ENCODE data around the gene VPS33B. TPM values are rescaled to one million over a fixed set of nuclear protein-coding genes. Genes with fewer than 3 reads are reported as not detected.

Gene VPS33B
- total and polyA plus RNA-seq, 2 of the 13 experiments (the other 11 are each of a cell fraction or from before 2014, with no cell fraction given), result 15.8 to 16.5 TPM

DNA sequence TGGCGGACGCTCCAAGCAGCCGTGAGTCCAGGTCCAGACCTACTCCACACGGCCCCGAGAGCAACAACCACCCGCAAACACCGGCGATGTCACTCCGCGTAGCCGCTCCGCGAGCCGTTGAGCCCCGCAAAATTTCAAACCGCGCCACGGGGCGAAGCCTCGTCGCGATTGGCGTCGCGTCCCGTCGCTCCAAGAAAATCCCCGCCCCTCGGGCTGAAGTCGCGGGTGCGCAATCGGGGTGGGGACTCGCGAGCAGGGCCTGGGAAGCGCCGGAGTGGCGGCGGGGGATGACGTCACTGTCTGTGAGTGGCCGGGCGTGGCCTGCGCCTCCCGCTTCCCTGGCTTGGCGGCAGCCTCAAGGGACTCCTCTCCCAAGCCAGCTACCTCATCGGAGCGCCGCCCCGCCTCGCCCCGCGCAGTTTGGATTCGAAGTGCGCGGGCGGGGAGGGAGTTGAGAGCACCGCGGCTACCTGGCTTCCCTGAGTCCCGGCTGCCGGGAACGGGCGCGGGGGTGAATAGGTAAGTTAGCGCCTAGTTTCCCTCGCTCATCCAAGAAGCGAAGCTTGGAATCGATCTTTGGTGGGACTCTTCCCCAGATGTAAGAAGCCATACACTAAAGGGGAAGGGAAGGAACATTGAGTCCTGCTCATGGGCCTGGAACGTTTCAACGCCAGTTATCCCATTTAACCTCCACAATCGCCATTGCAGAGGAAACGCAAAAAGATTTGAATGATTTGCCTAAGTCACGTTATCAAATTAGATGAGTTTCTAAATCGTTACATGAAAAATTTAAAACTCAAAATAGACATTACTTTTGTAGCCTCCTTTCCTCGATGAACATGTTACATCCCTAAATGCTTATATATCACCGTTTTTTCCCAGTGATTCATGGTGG lies 27.7 kb downstream of the VPS33B start, which contains the start of gene PRC1 (continued):
- TF ChIP-seq XBP1 (CRISPR knock-in tag; IDR thresholded peaks at IDR 0.05) (peak; percentile 39; the same call in 1 of the 2 replicates), ZBTB38 (CRISPR knock-in tag; IDR thresholded peaks at IDR 0.05) (peak; percentile 83), ZBTB1 (CRISPR knock-in tag; IDR thresholded peaks at IDR 0.05; ENCODE audit: borderline replicate concordance) (peak; percentile 93; the same call in 1 of the 2 replicates), SRSF4 (IDR thresholded peaks at IDR 0.05; ENCODE audit: low read depth, low read length, poor library complexity, severe bottlenecking) (no peak), AHR (CRISPR knock-in tag; IDR thresholded peaks at IDR 0.05) (no peak; the same call in 1 of the 2 replicates), NFKBIZ (CRISPR knock-in tag; IDR thresholded peaks at IDR 0.05) (no peak), HNRNPK (IDR thresholded peaks at IDR 0.05; ENCODE audit: low read depth, low read length, poor library complexity, severe bottlenecking) (peak; percentile 33), ZBTB26 (CRISPR knock-in tag; IDR thresholded peaks at IDR 0.05; ENCODE audit: borderline replicate concordance) (peak; percentile 47; the same call in 1 of the 2 replicates), TARDBP (CRISPR knock-in tag; IDR thresholded peaks at IDR 0.05) (peak; percentile 85), ETV6 (CRISPR knock-in tag; conservative IDR thresholded peaks at IDR 0.05) (no peak), YEATS2 (CRISPR knock-in tag; IDR thresholded peaks at IDR 0.05; ENCODE audit: borderline replicate concordance) (peak; percentile 92; the same call in 1 of the 2 replicates), ZNF558 (CRISPR knock-in tag; IDR thresholded peaks at IDR 0.05; ENCODE audit: borderline replicate concordance) (0 out of 2 replicates have a peak, but pooled peaks have one; percentile 66), MYNN (CRISPR knock-in tag; IDR thresholded peaks at IDR 0.05; ENCODE audit: low read depth) (0 out of 2 replicates have a peak, but pooled peaks have one; percentile 41), TERF1 (CRISPR knock-in tag; IDR thresholded peaks at IDR 0.05) (no peak), ZBTB7B (CRISPR knock-in tag; IDR thresholded peaks at IDR 0.05) (no peak), NR2F2 (IDR thresholded peaks at IDR 0.05; ENCODE audit: borderline replicate concordance, low read depth) (peak; percentile 12; the same call in 1 of the 2 replicates), ZNF572 (CRISPR knock-in tag; IDR thresholded peaks at IDR 0.05) (no peak), GMEB1 (CRISPR knock-in tag; IDR thresholded peaks at IDR 0.05; ENCODE audit: borderline replicate concordance) (peak; percentile 86), DMAP1 (CRISPR knock-in tag; IDR thresholded peaks at IDR 0.05) (peak; percentile 93), ZNF414 (CRISPR knock-in tag; IDR thresholded peaks at IDR 0.05) (no peak)
- TF ChIP-seq, protein P1, sequence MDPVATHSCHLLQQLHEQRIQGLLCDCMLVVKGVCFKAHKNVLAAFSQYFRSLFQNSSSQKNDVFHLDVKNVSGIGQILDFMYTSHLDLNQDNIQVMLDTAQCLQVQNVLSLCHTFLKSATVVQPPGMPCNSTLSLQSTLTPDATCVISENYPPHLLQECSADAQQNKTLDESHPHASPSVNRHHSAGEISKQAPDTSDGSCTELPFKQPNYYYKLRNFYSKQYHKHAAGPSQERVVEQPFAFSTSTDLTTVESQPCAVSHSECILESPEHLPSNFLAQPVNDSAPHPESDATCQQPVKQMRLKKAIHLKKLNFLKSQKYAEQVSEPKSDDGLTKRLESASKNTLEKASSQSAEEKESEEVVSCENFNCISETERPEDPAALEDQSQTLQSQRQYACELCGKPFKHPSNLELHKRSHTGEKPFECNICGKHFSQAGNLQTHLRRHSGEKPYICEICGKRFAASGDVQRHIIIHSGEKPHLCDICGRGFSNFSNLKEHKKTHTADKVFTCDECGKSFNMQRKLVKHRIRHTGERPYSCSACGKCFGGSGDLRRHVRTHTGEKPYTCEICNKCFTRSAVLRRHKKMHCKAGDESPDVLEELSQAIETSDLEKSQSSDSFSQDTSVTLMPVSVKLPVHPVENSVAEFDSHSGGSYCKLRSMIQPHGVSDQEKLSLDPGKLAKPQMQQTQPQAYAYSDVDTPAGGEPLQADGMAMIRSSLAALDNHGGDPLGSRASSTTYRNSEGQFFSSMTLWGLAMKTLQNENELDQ (CRISPR knock-in tag; IDR thresholded peaks at IDR 0.05; ENCODE audit: borderline replicate concordance), result no peak
